K562 (cell line): Measurements from ENCODE around the gene PCSK2. TPM values are rescaled to one million over a fixed set of nuclear protein-coding genes. Genes with fewer than 3 reads are reported as not detected.

Experiments used
- ATAC-seq: fragments of 200-7000 bp; cut with Tn5 transposase; 3 replicates; pipeline ENCODE4 v1.9.1; 2020; ENCODE audit warnings: moderate library complexity
- BruUV-seq: library from RNA; stranded (reverse); fragments of 400-500 nt; replicated peaks from 2 replicates; lab custom pipeline; 2021; lab: Mats Ljungman, UMichigan
- CTCF ChIA-PET: fragments of 300-600 bp; formaldehyde crosslinking; extraction: SDS; loops from one replicate; lab custom pipeline; 2021; ENCODE audit warnings: low intra/inter-chr PET ratio; lab: Yijun Ruan, JAX
- POLR2A ChIA-PET: fragments of 300-600, 350-650 bp; sonication (Branson Sonifier 250); formaldehyde crosslinking; extraction: SDS; loops from one replicate; lab custom pipeline; 2021; ENCODE audit warnings: antibody characterized with exemption, inconsistent platforms; lab: Yijun Ruan, JAX
- DNase-seq, 4 experiments: peaks; one replicate each; pipeline versions ENCODE4 v3.0.0 to v3.0.0-alpha.2; 2011 to 2018; ENCODE audit warnings: low spot score in 3 of 4, mixed read lengths in 3 of 4; ENCODE audit errors: extremely low read depth in 1 of 4
- FAIRE-seq: peaks from 2 replicates; lab custom pipeline; 2011; peaks lifted over from hg19 to GRCh38; lab: Jason Lieb, UNC
- H2AFZ ChIP-seq: 2 replicates; pipeline ENCODE4 v1.6.0; 2011; ENCODE audit warnings: low read depth, low read length, control low read depth, inconsistent platforms
- H3K27ac ChIP-seq: fragments of 200-600 bp; 3 replicates; pipeline ENCODE4 v1.8.0; 2011; ENCODE audit warnings: low read depth, mild to moderate bottlenecking, control low read depth, inconsistent platforms, low read length, moderate library complexity, mixed read lengths; ENCODE audit errors: extremely low read depth
- H3K27me3 ChIP-seq, 2 experiments: fragments of 300-600 bp in 1 of 2; 2 replicates in 1 of 2; 3 replicates in 1 of 2; pipeline versions ENCODE4 v1.6.0 to v1.8.0; 2011; ENCODE audit warnings: inconsistent platforms in 2 of 2, low read length in 2 of 2, mild to moderate bottlenecking in 1 of 2, mixed read lengths in 1 of 2, moderate library complexity in 1 of 2; ENCODE audit not compliant: control insufficient read depth in 2 of 2, insufficient read depth in 2 of 2
- H3K36me3 ChIP-seq: fragments of 300-600 bp; 3 replicates; pipeline ENCODE4 v1.8.0; 2011; ENCODE audit warnings: mild to moderate bottlenecking, low read length, inconsistent platforms; ENCODE audit not compliant: control insufficient read depth, insufficient read depth
- H3K4me1 ChIP-seq, 2 experiments: fragments of 200-600 bp in 1 of 2; replicated peaks in 1 of 2; 2 replicates in 1 of 2; 3 replicates in 1 of 2; pipeline versions ENCODE4 v1.5.1 to v1.8.0; 2011; ENCODE audit warnings: inconsistent platforms in 2 of 2, low read length in 2 of 2, mild to moderate bottlenecking in 1 of 2, mixed read lengths in 1 of 2, moderate library complexity in 1 of 2; ENCODE audit not compliant: control insufficient read depth in 2 of 2, insufficient read depth in 2 of 2
- H3K4me2 ChIP-seq: 2 replicates; pipeline ENCODE4 v1.6.1; 2011; ENCODE audit warnings: low read length, control low read depth, inconsistent platforms, mixed read lengths; ENCODE audit not compliant: insufficient read depth
- H3K4me3 ChIP-seq: fragments of 200-600 bp; sonication (generic), shearing (Covaris generic); 2 replicates; pipeline ENCODE4 v1.5.1; 2016; ENCODE audit warnings: control low read depth, inconsistent platforms
- H3K79me2 ChIP-seq: fragments of 200-600 bp; 3 replicates; pipeline ENCODE4 v1.8.0; 2011; ENCODE audit warnings: low read length, inconsistent platforms; ENCODE audit not compliant: control insufficient read depth, insufficient read depth
- H3K9ac ChIP-seq, 2 experiments: 2 replicates each; pipeline versions ENCODE4 v1.6.0 to v1.6.1; 2011; ENCODE audit warnings: low read depth in 2 of 2, low read length in 2 of 2, control low read depth in 1 of 2, inconsistent platforms in 1 of 2, mild to moderate bottlenecking in 1 of 2, mixed read lengths in 1 of 2; ENCODE audit not compliant: insufficient read depth in 1 of 2
- H3K9me1 ChIP-seq: one replicate; pipeline ENCODE4 v1.6.0; 2011; ENCODE audit warnings: inconsistent platforms, mild to moderate bottlenecking, low read length, moderate library complexity; ENCODE audit not compliant: control insufficient read depth, insufficient read depth
- H3K9me3 ChIP-seq: replicated peaks from 2 replicates; pipeline ENCODE4 v1.5.1; 2011; ENCODE audit warnings: low read depth, low read length, inconsistent platforms; ENCODE audit not compliant: control insufficient read depth, insufficient read depth
- H4K20me1 ChIP-seq: replicated peaks from 2 replicates; pipeline ENCODE4 v1.6.1; 2011; ENCODE audit warnings: low read length, inconsistent platforms, mixed read lengths; ENCODE audit not compliant: control insufficient read depth, insufficient read depth
- CAMTA2 ChIP-seq: fragments of 250-450 bp; sonication (Bioruptor Pico); conservative IDR thresholded peaks from 2 replicates; pipeline ENCODE4 v1.5.1; 2022
- DLX4 ChIP-seq: fragments of 250-450 bp; sonication (Bioruptor Pico); IDR thresholded peaks from 2 replicates; pipeline ENCODE4 v1.6.1; 2021; ENCODE audit warnings: mild to moderate bottlenecking
- DPF2 ChIP-seq: fragments of 450-650 bp; IDR thresholded peaks from 2 replicates; pipeline ENCODE4 v1.6.1; 2016
- ELF4 ChIP-seq: fragments of 450-650 bp; formaldehyde crosslinking; IDR thresholded peaks from 2 replicates; pipeline ENCODE4 v1.4.0; 2022; ENCODE audit warnings: missing genetic modification characterization
- FOXK2 ChIP-seq, 2 experiments: fragments of 450-650 bp; IDR thresholded peaks in 1 of 2; conservative IDR thresholded peaks in 1 of 2; 2 replicates each; pipeline ENCODE4 v1.6.1; 2016; ENCODE audit warnings: low read depth in 2 of 2, mild to moderate bottlenecking in 1 of 2
- FOXP4 ChIP-seq: sonication (generic); formaldehyde crosslinking; IDR thresholded peaks from 2 replicates; pipeline ENCODE4 v1.8.0; 2022; ENCODE audit warnings: mild to moderate bottlenecking, missing genetic modification reagents, borderline replicate concordance
- RBM15 ChIP-seq: fragments of 200-400 bp; formaldehyde crosslinking; IDR thresholded peaks from 2 replicates; pipeline ENCODE4 v1.6.1; 2018; ENCODE audit warnings: mild to moderate bottlenecking, low read length, moderate library complexity; ENCODE audit not compliant: insufficient read depth
- TOE1 ChIP-seq, 2 experiments: fragments of 450-650 bp in 1 of 2; sonication (generic) in 1 of 2; formaldehyde crosslinking in 1 of 2; IDR thresholded peaks; 2 replicates each; pipeline versions ENCODE4 v1.7.1 to v1.8.0; 2016 to 2022; ENCODE audit warnings: borderline replicate concordance in 2 of 2, mild to moderate bottlenecking in 2 of 2, antibody characterized with exemption in 1 of 2, inconsistent platforms in 1 of 2, low read depth in 1 of 2, missing genetic modification reagents in 1 of 2, moderate library complexity in 1 of 2
- ZBTB2 ChIP-seq: fragments of 450-650 bp; IDR thresholded peaks from 2 replicates; pipeline ENCODE4 v1.6.1; 2016; ENCODE audit warnings: antibody characterized with exemption
- ZSCAN32 ChIP-seq: fragments of 450-650 bp; formaldehyde crosslinking; IDR thresholded peaks from 2 replicates; pipeline ENCODE4 v1.4.0; 2020; ENCODE audit warnings: mild to moderate bottlenecking, moderate library complexity
- WGBS: fragments of 100-300 bp; shearing (Covaris generic); methylation state at CpG from one replicate; pipeline ENCODE4 v1.1.6; 2016; ENCODE audit warnings: low coverage, mixed read lengths; ENCODE audit not compliant: insufficient coverage; ENCODE audit errors: missing lambda C conversion rate; 5-methylcytosine and 5-hydroxymethylcytosine counted together
- in situ Hi-C: fragments of 300-500 bp; cut with MboI; formaldehyde crosslinking; loops from 4 replicates; pipeline ENCODE4 v1.15.0; 2018; ENCODE audit warnings: inconsistent platforms, mixed read lengths
- intact Hi-C: fragments of 100-400 bp; cut with micrococcal nuclease; formaldehyde crosslinking; loops from 2 replicates; pipeline ENCODE4 v1.14.2; 2022
- polyA plus RNA-seq, 8 experiments: library from polyadenylated mRNA; depleted of rRNA in 4 of 8; stranded (reverse) in 5 of 8; unstranded in 3 of 8; fragments of >200 nt; fragmentation: Nextera tagmentation in 2 of 8; fragmentation: Illumina TruSeq in 1 of 8; extraction: Ambion mirVana in 2 of 8; extraction: Trizol in 1 of 8; gene quantifications; 2 replicates each; pipeline versions ENCODE4 v1.2.1 to v1.2.3, GENCODE V29; 2011 to 2014; ENCODE audit warnings: inconsistent platforms in 1 of 8, missing spikeins in 1 of 8
- total RNA-seq, 7 experiments: library from RNA; depleted of rRNA in 6 of 7; stranded (reverse); fragments of >200 nt in 6 of 7; fragmentation: Illumina TruSeq in 2 of 7; extraction: Trizol in 2 of 7; gene quantifications; 2 replicates each; pipeline versions ENCODE4 v1.2.1 to v1.2.3, GENCODE V29; 2011 to 2021; ENCODE audit warnings: low replicate concordance in 1 of 7

The PCSK2 gene
- total and polyA plus RNA-seq, 9 of the 15 experiments (the other 6 are each of a cell fraction or from before 2014, with no cell fraction given) = 0.04 to 0.07 (median 0.05) TPM; not detected in 6

- in situ Hi-C loops = no loop called here
- Histone ChIP-seq H3K4me2 (no peak overlapping the region), H4K20me1 (no peaks in the 10 kb centered on the region), H3K27me3 (peaks cover 0 to 10% of the 10 kb centered on the region in 2 experiments; a peak in 2 of 5 replicates), H3K79me2 (no peaks in the 10 kb centered on the region), H3K9me3 (no peaks in the 10 kb centered on the region), H3K9me1 (no peaks in the 10 kb centered on the region), H3K36me3 (no peaks in the 10 kb centered on the region), H3K27ac (no peak overlapping the region), H3K9ac (no peak overlapping the region)
- DNase-seq = no peak
- CTCF ChIA-PET = no interaction called here
- FAIRE-seq = no peak
- TF ChIP-seq ZSCAN32 (CRISPR knock-in tag) = no peak
- TF ChIP-seq, all 486 proteins: peak for 0
- Histone ChIP-seq H3K4me1 (0 out of 5 replicates have a peak, but pooled peaks cover 0 to 5% of the 10 kb centered on the region in 2 experiments), H2AFZ (no peak overlapping the region), H3K4me3 (no peak overlapping the region)
- POLR2A ChIA-PET = no interaction called here
- no TSS peak for BruUV-seq
- no peak for ATAC-seq
- intact Hi-C loops = no loop called here
Observed at GRCh38 chr20:17529586-17529985, 302.7 kb downstream of the PCSK2 start.

- Histone ChIP-seq H3K27me3 (peaks cover 0 to 5% of the 10 kb centered on the region in 2 experiments; a peak in 2 of 5 replicates), H2AFZ (no peak overlapping the region), H3K79me2 (no peaks in the 10 kb centered on the region), H3K9me3 (no peaks in the 10 kb centered on the region), H3K9me1 (no peaks in the 10 kb centered on the region), H3K9ac (no peak overlapping the region), H3K4me1 (0 out of 5 replicates have a peak, but pooled peaks cover 0 to 5% of the 10 kb centered on the region in 2 experiments), H3K4me2 (no peak overlapping the region), H3K4me3 (no peak overlapping the region), H4K20me1 (no peaks in the 10 kb centered on the region), H3K27ac (no peak overlapping the region), H3K36me3 (no peaks in the 10 kb centered on the region)
- POLR2A ChIA-PET = no interaction called here
- TF ChIP-seq RBM15 (no peak), ZBTB2 (no peak), FOXP4 (no peak), ELF4 (CRISPR knock-in tag) (no peak), DLX4 (no peak), DPF2 (no peak), TOE1 (IDR thresholded peaks at IDR 0.05; ENCODE audit: borderline replicate concordance) (no peak), TOE1 (CRISPR knock-in tag; IDR thresholded peaks at IDR 0.05; ENCODE audit: borderline replicate concordance, low read depth) (no peak), FOXK2 (conservative IDR thresholded peaks at IDR 0.05 in 1 of 2, IDR thresholded peaks at IDR 0.05 in 1 of 2; ENCODE audit: low read depth in 2 of 2) (no peak), CAMTA2 (CRISPR knock-in tag) (no peak)
- DNase-seq = no peak
- no TSS peak for BruUV-seq
- intact Hi-C loops (loop anchor here (10.0 kb wide), 2 partner anchors 365 to 465 kb away; no protein-coding TSS in a partner anchor), in situ Hi-C loops (no loop called here)
- no peak for ATAC-seq
- CTCF ChIA-PET = no interaction called here
- WGBS = 12% methylated on average over 7 of the region's 7 CpGs
- FAIRE-seq = no peak
Observed at GRCh38 chr20:17530153-17530552, 303.3 kb downstream of the PCSK2 start.
